NCI-H1092 (cell line): ENCODE data around the gene MKNK2.
A peak's percentile ranks its signal among the peaks of the same experiment; 100 is the strongest.
"Not testable (repeated sequence)": the region's sequence is repeated elsewhere in the genome, so short reads cannot be mapped to it uniquely, and the experiment has no call there.

Source experiments
- DNase-seq: peaks from one replicate; lab custom pipeline; 2025; lab: John Stamatoyannopoulos, UW

Gene MKNK2

GRCh38 chr19:2050991-2051772 is at the start of gene MKNK2:
TSS of gene MKNK2 (minus strand) at chr19:2051244. CDS start at chr19:2050851, 393 bp downstream.
- peak; percentile 80 for DNase-seq

- no peak for DNase-seq
Measured at GRCh38 chr19:2100719-2101061, 49.6 kb upstream of the MKNK2 start.

- no peak for DNase-seq
Measured at GRCh38 chr19:2099937-2100718, 49.1 kb upstream of the MKNK2 start.

DNA sequence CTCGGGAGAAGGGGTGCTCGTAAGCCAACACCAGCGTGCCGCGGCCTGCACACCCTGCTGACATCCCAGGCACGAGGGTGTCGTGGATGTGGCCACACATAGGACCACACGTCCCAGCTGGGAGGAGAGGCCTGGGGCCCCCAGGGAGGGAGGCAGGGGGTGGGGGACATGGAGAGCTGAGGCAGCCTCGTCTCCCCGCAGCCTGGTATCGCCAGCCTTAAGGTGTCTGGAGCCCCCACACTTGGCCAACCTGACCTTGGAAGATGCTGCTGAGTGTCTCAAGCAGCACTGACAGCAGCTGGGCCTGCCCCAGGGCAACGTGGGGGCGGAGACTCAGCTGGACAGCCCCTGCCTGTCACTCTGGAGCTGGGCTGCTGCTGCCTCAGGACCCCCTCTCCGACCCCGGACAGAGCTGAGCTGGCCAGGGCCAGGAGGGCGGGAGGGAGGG is 48.0 kb upstream of the MKNK2 start:
- no peak for DNase-seq

GRCh38 chr19:2097886-2098327 is 46.9 kb upstream of the MKNK2 start:
- DNase-seq = no peak

DNA sequence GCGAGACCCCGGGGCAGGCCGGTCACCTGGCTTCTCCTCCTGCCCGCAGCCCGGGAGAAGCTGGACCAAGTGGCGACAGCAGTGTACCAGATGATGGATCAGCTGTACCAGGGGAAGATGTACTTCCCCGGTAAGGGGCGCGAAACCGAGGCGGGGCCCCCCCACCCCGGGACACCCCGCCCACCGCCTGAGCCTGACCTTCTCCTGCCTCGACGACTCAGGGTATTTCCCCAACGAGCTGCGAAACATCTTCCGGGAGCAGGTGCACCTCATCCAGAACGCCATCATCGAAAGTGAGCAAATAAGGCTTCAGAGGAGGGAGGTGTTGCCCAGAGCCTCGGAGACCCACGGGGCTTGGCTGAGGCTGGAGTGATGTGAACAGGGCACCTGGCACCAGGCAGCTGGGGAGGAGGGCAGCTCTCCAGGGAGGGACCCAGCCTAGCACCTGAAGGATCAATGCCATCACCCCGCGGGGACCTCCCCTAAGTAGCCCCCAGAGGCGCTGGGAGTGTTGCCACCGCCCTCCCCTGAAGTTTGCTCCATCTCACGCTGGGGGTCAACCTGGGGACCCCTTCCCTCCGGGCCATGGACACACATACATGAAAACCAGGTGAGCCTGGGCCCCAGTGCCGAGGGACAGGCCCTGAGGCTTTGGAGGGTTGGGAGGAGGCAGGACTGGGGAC is 46.3 kb upstream of the MKNK2 start:
- peak; percentile 8 for DNase-seq

DNA sequence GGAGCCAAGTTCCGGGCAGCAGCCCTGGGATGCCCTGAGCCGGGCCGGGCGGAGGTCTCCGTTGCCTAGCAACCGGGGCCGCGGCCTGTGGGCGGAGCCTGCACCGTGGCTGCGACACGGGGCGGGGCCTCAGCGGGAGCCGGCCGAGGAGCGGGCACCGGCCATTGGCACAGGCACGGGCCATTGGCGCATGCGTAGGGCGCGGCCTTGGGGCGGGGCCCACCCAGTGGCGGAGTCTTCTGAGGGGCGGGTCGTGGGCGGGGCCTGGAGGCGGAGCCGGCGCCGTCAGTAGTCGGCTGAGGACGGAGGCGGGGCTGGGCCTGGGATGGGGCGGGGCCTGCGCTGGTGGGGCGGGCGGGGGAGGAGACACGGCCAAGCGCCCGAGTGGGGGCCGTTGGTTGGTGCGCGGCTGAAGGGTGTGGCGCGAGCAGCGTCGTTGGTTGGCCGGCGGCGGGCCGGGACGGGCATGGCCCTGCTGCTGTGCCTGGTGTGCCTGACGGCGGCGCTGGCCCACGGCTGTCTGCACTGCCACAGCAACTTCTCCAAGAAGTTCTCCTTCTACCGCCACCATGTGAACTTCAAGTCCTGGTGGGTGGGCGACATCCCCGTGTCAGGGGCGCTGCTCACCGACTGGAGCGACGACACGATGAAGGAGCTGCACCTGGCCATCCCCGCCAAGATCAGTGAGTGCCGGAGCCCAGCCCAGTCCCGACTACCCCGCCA is 45.6 kb upstream of the MKNK2 start, which contains the start of gene IZUMO4:
Gene IZUMO4, plus strand, starts transcription at position 436 of the 723 bp plus-strand sequence. Its CDS starts 31 bp downstream, at position 467.
- peak; percentile 93 for DNase-seq

DNA sequence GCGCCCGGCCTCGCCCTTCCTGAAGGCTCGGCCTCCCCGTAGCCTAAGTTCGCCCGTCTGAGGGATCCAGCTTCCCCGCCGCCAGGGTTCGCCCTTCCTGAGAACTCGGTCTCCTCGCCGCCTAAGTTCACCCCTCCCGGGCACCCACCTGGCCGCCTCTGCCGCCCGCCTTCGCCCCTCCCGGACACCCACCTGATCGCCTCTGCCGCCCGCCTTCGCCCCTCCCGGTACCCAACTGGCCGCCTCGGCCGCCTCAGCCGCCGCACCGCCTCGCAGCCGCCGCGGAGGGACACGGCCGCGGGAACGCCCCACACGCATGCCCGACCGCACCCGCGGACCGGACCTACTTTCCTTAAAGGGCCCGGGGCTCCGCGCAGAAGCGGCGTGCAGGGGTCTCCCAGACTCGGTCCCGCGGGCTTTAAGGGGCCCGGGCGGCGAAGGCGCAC is 45.0 kb upstream of the MKNK2 start, which contains the start of gene MOB3A:
Gene MOB3A, minus strand, starts transcription at position 293 of the 446 bp plus-strand sequence. CDS start 17,766 bp downstream, outside the sequence.
- DNase-seq = peak; percentile 90

- DNase-seq = not testable (repeated sequence)
Measured at GRCh38 chr19:2091926-2092525, 41.0 kb upstream of the MKNK2 start.

- no peak for DNase-seq
Measured at GRCh38 chr19:2089727-2090053, 38.6 kb upstream of the MKNK2 start.

DNA sequence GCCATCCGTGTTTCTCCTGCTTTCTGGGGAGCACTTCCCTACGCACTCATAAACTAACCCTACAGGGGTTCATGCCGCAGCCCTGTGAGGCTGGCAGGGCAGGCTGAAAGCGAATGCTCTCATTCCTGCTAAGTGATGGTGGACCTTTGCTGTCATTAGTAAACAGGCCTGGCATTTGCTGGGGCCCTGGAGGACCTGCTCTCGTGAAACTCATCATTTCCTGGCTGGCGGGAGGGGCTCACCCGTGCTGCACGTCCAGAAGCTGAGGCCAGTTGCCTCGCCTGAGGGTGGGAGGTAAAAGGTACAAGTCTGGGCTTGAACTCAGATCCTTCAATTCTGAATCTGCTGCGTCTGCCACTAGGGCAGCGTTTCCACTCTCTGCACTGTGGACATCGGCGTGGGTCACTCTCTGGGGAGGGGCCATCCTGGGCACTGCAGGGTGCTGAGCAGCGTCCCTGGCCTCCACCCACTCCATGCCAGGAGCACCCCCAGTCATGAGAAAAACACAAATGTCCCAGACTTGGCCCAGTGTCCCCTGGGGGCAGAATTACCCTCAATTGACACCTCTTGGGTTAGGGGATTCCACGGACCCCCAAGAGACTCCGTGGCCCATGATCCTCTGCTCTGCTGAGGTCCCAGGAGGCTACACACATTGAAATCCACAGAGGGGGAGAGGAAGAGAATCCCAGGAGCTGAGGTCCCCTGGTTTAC is 38.1 kb upstream of the MKNK2 start:
- DNase-seq = no peak

DNA sequence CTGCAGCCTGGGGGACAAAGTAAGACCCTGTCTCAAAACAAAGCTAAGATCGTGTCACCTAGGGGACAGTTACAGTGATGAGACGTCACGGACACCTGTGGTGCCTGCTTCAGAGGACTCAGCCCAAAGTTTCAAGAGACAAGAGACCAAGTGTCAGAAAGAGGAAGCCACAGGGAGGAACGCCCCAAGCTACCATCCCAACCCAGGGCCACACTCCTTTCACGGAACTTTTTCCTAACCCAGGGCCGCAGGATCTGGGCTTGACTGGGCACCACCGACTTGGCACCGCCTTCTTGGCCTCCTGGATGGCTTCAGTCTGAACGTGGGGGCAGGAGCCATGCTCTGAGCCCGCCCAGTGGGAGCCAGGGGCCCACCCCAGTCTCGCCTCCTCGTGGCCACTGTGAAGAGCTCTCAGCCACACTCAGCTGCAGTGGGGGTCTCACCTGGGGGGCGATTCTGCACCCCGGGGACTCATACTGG is 36.6 kb upstream of the MKNK2 start:
- no peak for DNase-seq

- not testable (repeated sequence) for DNase-seq
Measured at GRCh38 chr19:2086695-2087620, 35.9 kb upstream of the MKNK2 start.

GRCh38 chr19:2084993-2085720 is 34.1 kb upstream of the MKNK2 start:
- DNase-seq = no peak

GRCh38 chr19:2083174-2083854 is 32.3 kb upstream of the MKNK2 start:
- no peak for DNase-seq

DNA sequence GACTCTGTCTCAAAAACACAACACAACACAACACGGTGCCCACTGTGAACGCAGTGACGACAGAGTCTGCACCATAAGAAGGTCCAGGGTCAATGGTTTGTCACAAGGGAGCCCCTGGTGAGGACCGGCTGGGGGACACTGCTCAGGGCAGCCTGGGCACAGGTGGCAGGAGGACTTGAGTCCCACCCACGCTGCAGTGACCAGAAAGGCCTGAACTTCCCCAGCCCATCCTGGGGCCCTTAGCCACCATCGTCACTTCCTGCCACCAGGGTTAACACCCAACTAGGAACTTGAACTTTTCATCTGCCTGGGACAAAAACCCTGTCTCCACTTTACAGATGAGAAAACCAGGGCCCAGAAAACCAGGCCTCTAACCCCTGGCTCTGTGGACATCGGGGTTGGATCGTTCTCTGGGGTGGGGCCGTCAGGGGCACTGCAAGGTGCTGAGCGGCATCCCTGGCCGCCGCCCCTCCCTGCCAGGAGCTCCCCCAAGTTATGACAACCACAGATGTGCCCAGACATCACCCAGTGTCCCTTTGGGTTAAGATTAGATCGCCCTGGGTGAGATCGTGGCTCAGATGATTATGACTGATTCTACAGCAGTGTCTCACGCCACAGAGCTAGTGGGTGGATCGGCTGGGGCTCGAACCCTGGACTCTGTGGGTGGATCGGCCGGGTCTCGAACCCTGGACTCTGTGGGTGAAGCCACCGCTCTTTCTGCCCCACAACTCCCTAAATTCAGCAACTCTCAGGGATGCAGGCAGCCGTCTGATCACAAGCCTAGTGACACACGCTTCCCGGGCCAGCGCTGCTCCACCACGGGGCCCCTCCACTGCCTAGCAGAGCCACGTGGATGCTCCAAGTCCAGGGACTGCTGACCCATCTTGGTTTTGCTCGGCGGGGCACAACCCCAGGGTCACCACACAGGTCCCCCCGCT is 31.1 kb upstream of the MKNK2 start:
- DNase-seq = no peak
